CD4-positive, alpha-beta T cell treated with Interleukin-4 for 1 hour (primary cell): ENCODE results near the gene TMEM131.
"Not testable (repeated sequence)": the region's sequence is repeated elsewhere in the genome, so short reads cannot be mapped to it uniquely, and the experiment has no call there.

ENCODE experiments used
- DNase-seq, 2 donors: peaks; one replicate each; pipeline ENCODE4 v3.0.0-alpha.2; 2020 to 2022

The TMEM131 gene

GRCh38 chr2:97991081-97991856, 4.5 kb downstream of the TMEM131 start:
- DNase-seq, result no peak

DNA sequence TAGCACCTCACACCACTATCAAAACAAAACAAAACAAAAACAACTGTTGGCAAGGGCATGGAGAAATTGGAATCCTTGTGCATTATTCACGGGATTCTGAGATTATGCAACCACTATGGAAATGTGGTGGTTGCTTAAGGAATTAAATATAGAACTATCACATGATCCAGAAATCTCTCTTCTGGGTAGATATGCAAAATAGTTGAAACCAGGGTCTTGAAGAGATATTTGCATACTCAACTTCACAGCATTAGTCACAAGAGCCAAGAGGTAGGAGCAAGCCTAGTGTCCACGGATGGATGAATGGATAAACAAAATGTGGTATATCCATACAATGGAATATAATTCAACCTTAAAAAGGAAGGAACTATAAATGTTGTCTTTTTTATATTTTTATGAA, 7.0 kb downstream of the TMEM131 start:
- DNase-seq, result no peak

DNA sequence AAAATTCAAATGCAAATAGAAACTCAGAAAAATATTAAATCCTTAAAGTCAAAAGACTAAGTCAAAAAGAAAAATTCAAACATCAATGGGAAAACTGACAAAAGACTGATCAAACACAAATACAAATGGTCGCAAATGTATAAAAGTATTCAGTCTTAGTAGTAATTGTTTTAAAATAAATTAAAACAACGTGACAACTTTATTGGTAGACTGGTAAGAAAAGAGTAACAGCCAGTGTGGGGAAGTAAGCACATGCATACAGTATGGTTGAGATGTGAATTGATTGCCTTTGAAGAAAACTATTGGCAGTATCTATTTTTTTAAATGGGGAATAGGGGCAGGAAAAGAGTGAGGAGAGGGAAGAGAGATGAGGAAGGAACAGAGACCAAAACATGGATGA, 9.8 kb downstream of the TMEM131 start:
- no peak for DNase-seq

GRCh38 chr2:97983698-97984097, 12.1 kb downstream of the TMEM131 start:
- DNase-seq, result no peak

GRCh38 chr2:97983134-97983533, 12.6 kb downstream of the TMEM131 start:
- no peak for DNase-seq

- no peak for DNase-seq
These were observed 13.1 kb downstream of the TMEM131 start for GRCh38 chr2:97982621-97983020.

DNA sequence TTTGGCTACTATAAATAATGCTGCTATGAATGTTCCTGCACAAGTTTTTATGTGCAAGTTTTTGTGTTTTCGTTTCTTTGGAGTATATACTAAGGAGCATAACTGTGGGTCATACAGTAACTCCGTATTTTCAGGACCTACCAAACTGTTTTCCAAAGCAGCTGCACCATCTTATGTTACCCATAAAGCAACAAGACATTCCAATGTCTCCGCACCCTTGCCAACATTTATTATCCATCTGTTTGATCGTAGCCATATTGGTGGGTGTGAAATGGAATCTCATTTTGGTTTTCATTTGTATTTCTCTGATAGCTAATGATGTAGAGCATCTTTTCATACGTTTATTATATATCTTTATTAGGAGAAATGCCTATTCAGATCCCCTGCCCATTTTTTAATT, 13.8 kb downstream of the TMEM131 start:
- DNase-seq, result no peak

- no peak for DNase-seq
These were observed 15.8 kb downstream of the TMEM131 start for GRCh38 chr2:97979904-97980303.

DNA sequence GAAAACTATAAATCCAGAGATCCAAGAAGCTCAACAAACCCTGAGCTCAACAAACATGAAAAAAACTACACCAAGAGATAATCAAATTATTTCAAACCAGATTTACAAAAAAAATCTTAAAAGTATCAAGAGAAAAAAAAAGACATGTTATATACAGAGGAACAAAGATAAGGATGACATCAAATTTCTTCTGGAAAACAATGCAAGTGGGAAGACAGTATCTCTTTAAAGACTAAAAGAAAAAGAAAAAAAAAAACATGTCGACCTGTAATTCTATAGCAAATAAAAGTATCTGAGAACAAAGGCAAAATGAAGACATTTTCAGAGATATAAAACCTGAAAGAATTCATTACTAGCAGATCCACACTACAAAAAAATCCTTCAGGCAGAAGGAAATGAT, 21.3 kb downstream of the TMEM131 start:
- no peak for DNase-seq

GRCh38 chr2:97970293-97971060, 25.3 kb downstream of the TMEM131 start:
- DNase-seq, result no peak

- DNase-seq, result no peak
These were observed 26.4 kb downstream of the TMEM131 start for GRCh38 chr2:97969081-97970067.

- DNase-seq, result no peak
These were observed 27.7 kb downstream of the TMEM131 start for GRCh38 chr2:97967931-97968627.

- DNase-seq, result no peak
These were observed 28.5 kb downstream of the TMEM131 start for GRCh38 chr2:97967216-97967592.

DNA sequence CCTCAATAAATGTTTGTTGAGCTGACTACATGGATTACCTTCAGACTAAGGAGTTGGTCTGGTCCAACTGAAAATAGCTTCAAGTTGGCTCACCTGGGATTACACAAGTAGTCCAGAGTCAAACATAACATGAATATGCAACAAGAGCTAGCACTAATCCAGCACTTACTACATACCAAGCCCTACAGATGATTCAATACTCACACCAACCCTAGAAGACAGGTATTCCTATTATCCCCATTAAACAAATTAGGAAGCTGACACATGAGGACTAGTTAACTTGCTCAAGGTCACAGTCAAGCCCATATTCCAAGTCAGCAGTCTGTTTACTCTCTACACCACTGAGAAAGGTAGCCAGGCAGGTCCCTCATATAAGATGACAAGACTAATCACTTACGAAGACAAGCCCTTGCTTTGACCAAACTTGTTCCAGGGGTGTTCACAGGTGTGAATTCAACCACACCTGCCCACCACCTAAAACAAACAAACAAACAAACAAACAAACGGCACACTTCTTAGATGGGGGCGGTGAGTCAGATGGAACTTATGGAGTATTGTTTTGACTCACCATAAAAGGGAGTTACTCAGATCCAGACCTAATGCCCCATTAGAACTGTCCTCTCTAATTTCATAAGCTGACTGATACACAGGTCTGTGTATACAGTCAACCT, 29.1 kb downstream of the TMEM131 start:
- DNase-seq, result no peak

GRCh38 chr2:97965116-97965515, 30.6 kb downstream of the TMEM131 start:
- DNase-seq, result no peak

DNA sequence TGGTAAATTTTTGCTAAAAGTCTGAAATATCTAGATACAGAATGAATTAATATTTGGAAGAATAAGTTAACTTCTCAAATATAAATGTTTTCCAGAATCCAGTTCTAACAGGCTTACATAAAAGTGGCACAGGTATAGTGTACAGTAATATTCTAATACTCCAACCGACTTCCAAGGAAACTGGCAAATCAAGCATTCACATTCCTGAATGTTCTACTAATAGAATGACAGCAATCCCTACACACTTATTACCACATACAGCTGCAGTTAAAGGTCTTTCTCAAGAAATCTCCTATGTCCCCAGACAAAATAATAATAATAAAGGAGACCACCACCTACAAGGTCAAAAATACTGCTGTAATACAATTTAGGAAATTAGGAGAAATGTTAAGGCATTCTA, 31.9 kb downstream of the TMEM131 start:
- DNase-seq, result no peak

DNA sequence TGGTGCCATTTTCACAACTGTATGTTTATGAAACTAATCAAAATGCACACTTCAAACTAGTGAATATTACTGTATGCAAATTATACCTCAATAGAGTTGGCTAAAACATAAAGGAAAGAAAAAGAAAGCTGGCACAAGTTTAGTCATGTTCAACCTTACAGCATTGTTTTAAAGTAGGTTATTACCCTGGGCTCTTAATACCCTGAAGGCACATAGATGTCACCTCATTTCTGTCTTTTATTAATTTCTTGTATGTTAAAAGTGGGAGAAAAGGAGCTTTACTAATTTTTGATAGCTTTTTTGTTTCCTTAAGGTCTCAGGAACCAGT, 32.7 kb downstream of the TMEM131 start:
- DNase-seq, result no peak

DNA sequence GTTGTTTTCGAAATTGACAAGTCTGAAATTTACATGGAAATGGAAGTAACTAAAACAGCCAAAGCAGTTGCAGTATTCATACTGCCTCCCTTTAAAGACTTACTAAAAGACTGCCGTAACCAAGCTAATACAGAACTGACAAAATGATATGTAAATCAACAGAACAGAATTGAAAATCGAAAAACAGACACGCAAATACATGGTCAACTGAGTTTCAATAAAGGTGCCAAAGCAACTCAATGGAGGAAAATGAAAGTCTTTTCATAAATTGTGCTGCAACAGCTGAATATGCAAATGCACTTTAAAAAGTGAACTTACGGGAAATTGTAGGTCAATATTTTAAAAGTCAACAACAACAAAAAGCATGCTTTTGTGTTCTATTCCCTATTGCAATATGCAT, 34.2 kb downstream of the TMEM131 start:
- no peak for DNase-seq

DNA sequence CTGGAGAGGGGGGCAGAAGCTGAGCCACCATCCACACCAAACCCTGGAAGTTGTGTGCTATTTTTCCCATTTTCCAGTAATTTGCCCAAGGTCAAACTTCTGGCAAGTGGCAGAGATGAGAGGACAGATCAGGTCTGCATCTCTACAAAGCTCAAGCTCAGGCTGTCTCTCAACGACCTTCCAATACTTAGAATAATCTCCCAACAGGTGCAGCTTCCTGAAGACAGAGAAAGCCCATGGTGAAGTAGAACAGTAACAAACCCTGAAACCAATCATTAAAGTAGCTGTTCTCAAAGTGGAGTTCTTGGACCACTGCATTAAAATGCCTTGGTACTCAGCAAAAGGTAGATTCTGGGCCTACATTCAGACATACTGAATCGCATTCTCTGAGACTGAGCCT, 37.6 kb downstream of the TMEM131 start:
- no peak for DNase-seq

GRCh38 chr2:97957432-97958183, 38.1 kb downstream of the TMEM131 start:
- DNase-seq, result no peak

DNA sequence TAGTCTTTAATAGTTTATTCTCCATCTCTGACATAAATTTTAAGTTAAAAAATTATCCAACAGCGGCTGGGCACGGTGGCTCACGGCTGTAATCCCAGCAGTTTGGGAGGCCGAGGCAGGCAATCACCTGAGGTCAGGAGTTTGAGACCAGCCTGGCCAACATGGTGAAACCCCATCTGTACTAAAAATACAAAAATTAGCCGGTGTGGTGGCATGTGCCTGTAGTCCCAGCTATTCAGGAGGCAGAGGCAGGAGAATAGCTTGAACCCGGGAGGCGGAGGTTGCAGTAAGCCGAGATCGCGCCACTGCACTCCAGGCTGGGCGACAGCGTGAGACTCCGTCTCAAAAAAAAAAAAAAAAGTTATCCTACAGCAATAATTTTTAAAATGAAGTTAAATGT, 39.0 kb downstream of the TMEM131 start:
- not testable (repeated sequence) for DNase-seq
